Non-pigmented ciliary epithelial cell (primary cell): ENCODE results near the gene BICC1.
"Not testable (repeated sequence)": the region's sequence is repeated elsewhere in the genome, so short reads cannot be mapped to it uniquely, and the experiment has no call there.

Experiments used
- DNase-seq: peaks from one replicate; pipeline ENCODE4 v3.0.0-alpha.2; 2010; ENCODE audit warnings: low read depth

The BICC1 gene

GRCh38 chr10:58568428-58568935 lies 55.8 kb downstream of the BICC1 start:
- no peak for DNase-seq

- no peak for DNase-seq
These were observed 57.6 kb downstream of the BICC1 start for GRCh38 chr10:58570307-58570723.

- DNase-seq = no peak
These were observed 58.3 kb downstream of the BICC1 start for GRCh38 chr10:58570979-58571378.

GRCh38 chr10:58573144-58573543 lies 60.5 kb downstream of the BICC1 start:
- no peak for DNase-seq

- no peak for DNase-seq
These were observed 61.4 kb downstream of the BICC1 start for GRCh38 chr10:58574058-58574457.

GRCh38 chr10:58575491-58575890 lies 62.8 kb downstream of the BICC1 start:
- DNase-seq = no peak

GRCh38 chr10:58576751-58577436 lies 64.2 kb downstream of the BICC1 start:
- no peak for DNase-seq

GRCh38 chr10:58577437-58577777 lies 64.7 kb downstream of the BICC1 start:
- no peak for DNase-seq

- DNase-seq = no peak
These were observed 65.7 kb downstream of the BICC1 start for GRCh38 chr10:58578366-58578765.

- no peak for DNase-seq
These were observed 66.5 kb downstream of the BICC1 start for GRCh38 chr10:58579011-58579655.

- no peak for DNase-seq
These were observed 69.4 kb downstream of the BICC1 start for GRCh38 chr10:58582045-58582444.

GRCh38 chr10:58585435-58585834 lies 72.8 kb downstream of the BICC1 start:
- no peak for DNase-seq

GRCh38 chr10:58586282-58587245 lies 73.9 kb downstream of the BICC1 start:
- DNase-seq = no peak

GRCh38 chr10:58587676-58588075 lies 75.0 kb downstream of the BICC1 start:
- DNase-seq = no peak

GRCh38 chr10:58588673-58589265 lies 76.1 kb downstream of the BICC1 start:
- DNase-seq = no peak

GRCh38 chr10:58590152-58590840 lies 77.6 kb downstream of the BICC1 start:
- DNase-seq = peak; percentile 90

- DNase-seq = no peak
These were observed 78.3 kb downstream of the BICC1 start for GRCh38 chr10:58590924-58591323.

GRCh38 chr10:58593008-58593407 lies 80.3 kb downstream of the BICC1 start:
- DNase-seq = no peak

GRCh38 chr10:58597211-58597610 lies 84.5 kb downstream of the BICC1 start:
- DNase-seq = not testable (repeated sequence)

GRCh38 chr10:58599927-58600553 lies 87.4 kb downstream of the BICC1 start:
- no peak for DNase-seq

GRCh38 chr10:58608351-58608750 lies 95.7 kb downstream of the BICC1 start:
- DNase-seq = no peak
